Measurements from ENCODE around the gene SDCBP2. TPM values are rescaled to one million over a fixed set of nuclear protein-coding genes. Genes with fewer than 3 reads are reported as not detected.

Gene SDCBP2
- total RNA-seq, 1 donor from 2014 or later, result not detected

DNA sequence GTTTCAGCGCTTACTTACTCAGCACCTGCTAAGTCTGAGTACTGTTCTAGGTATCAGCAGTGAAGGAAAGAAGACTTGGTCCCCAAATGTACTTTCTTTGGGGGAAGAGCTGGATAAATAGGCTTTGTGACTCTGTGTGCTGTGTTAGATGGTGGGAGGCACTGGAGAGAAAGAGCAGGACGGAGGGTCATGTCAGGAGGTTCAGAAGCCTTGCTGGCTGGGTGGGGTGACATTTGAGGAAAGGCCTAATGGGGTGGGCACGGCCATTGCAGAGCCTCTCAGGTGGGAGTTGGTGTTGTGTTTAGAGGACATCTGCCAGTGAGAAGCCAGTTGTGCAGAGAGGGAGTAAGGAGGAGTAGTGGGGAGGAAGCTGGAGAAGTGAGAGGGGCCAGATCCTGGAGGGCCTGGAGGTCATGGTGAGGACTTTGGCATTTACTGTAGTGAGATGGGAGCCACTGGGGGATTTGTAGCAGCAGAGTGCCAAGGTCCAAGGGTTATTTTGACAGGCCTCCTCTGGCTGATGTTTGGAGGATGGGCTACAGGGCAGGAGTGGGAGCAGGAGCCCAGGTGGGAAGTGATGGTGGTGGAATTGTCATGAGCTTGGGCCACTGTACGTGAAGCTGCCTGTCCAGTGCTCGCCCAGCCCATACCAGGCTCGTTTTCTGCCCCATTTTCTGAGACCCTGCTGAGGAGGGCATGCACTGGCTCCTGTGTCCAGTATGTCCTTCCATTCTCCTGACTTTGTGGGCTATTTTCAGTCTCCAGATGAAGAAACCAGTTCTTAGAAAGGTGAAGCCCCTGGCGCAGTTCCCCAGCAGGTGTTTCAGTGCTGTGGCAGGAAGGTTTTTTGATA lies 886 bp downstream of the SDCBP2 start:
- Histone ChIP-seq H3K4me3 (no peak overlapping the region), H3K36me3 (peaks cover under 1 to 4% of the 10 kb centered on the region in 2 donors), H3K27me3 (no peaks in the 10 kb centered on the region), H3K27ac (peak overlapping the region; percentile 98 to 99), H3K4me1 (peaks cover 0 to 33% of the 10 kb centered on the region in 2 donors), H3K9me3 (no peaks in the 10 kb centered on the region)
- intact Hi-C loops (cut with DNase I), result loop anchor here (5.0 to 10.0 kb wide), 6 partner anchors 44 to 783 kb away; partner anchors contain the start of genes CSNK2A1, FAM110A, PSMF1 and SIRPA
- TF ChIP-seq, protein P1, sequence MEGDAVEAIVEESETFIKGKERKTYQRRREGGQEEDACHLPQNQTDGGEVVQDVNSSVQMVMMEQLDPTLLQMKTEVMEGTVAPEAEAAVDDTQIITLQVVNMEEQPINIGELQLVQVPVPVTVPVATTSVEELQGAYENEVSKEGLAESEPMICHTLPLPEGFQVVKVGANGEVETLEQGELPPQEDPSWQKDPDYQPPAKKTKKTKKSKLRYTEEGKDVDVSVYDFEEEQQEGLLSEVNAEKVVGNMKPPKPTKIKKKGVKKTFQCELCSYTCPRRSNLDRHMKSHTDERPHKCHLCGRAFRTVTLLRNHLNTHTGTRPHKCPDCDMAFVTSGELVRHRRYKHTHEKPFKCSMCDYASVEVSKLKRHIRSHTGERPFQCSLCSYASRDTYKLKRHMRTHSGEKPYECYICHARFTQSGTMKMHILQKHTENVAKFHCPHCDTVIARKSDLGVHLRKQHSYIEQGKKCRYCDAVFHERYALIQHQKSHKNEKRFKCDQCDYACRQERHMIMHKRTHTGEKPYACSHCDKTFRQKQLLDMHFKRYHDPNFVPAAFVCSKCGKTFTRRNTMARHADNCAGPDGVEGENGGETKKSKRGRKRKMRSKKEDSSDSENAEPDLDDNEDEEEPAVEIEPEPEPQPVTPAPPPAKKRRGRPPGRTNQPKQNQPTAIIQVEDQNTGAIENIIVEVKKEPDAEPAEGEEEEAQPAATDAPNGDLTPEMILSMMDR (IDR thresholded peaks at IDR 0.05), result no peak
- DNase-seq (ENCODE audit: low spot score in 2 of 2), result peak in 1 of 2 donors; percentile 56

DNA sequence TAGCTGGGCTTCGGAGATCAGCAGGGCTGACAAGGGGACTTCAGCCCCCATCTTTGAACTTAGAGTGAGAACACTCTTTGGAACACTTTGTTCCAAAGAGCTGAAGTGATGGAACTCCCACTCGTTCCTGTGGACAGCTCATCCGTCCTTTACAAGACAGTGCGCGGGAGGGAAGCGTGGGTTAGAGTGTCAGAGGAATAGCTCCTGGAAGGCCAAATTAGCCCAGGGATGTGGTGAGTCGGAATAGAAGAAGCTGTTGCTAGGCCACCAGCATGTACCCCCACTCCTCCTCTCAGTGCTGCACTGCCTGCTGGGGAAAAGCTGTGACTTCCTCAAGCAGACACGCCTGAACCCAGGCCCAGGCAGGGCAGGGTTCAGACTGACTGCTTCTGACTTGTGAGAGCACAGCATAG lies 1.7 kb downstream of the SDCBP2 start:
- peak in 1 of 2 donors; percentile 63 for DNase-seq (ENCODE audit: low spot score in 2 of 2)
- intact Hi-C loops (cut with DNase I), result loop anchor here (5.0 to 10.0 kb wide), 6 partner anchors 45 to 782 kb away; partner anchors contain the start of genes CSNK2A1, FAM110A, PSMF1 and SIRPA
- Histone ChIP-seq H3K36me3 (no peaks in the 10 kb centered on the region), H3K9me3 (no peaks in the 10 kb centered on the region), H3K4me1 (peaks cover 0 to 33% of the 10 kb centered on the region in 2 donors), H3K4me3 (no peak overlapping the region), H3K27me3 (no peaks in the 10 kb centered on the region), H3K27ac (peak overlapping the region; percentile 98 to 99)
- TF ChIP-seq, protein P1 (IDR thresholded peaks at IDR 0.05), result no peak

DNA sequence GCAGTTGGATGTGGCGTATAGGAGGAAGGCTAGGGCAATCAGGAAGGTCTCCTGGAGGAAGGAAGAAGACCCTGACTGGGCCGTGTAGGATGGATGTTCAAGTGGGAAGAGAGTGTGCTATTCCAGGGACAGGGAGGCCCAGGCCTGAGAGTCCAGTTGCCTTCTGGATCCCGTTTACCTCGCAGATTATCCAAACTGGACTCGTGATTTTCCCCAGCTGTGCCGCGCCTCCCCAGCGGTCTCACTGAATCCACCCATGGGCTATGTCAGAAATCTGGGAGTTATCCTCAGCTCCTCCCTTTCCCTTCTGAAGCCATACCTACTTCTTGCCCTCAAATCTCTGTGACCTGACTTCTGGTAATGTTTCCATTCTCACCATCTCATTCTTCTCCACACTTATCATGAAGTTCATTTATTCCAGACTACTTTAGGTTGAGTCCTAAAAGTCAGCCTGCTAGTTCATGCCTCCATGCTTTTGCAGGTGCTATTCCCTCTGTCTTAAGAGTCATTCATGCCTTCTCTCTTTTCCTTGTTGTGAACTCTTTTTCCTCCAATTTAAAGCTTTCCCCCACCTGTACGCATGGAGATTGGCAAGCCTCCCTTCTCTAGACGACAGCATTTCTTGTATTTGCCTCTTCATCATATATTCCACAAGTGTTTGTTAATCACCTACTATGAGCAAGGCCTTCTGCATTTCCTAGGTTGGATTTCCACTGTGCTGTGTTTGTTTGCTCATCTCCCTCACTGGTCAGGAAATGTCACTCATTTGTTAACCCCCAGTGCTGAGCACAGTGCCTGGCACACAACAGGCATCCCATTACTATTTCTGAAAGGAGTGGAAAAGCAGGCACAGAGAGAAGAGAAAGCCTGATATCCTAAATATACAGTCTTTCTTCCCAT lies 2.7 kb downstream of the SDCBP2 start:
- H3K4me3 ChIP-seq, result peak overlapping the region; percentile 88
- TF ChIP-seq, protein P1 (IDR thresholded peaks at IDR 0.05), result no peak
- H3K4me1 ChIP-seq, result peaks cover 0 to 33% of the 10 kb centered on the region in 2 donors
- H3K36me3 ChIP-seq, result no peaks in the 10 kb centered on the region
- peak overlapping the region; percentile 98 to 99 for H3K27ac ChIP-seq
- H3K27me3 ChIP-seq, result no peaks in the 10 kb centered on the region
- intact Hi-C loops (cut with DNase I), result loop anchor here (5.0 to 10.0 kb wide), 6 partner anchors 46 to 781 kb away; partner anchors contain the start of genes CSNK2A1, FAM110A, PSMF1 and SIRPA
- peak in 1 of 2 donors; percentile 37 for DNase-seq (ENCODE audit: low spot score in 2 of 2)
- H3K9me3 ChIP-seq, result no peaks in the 10 kb centered on the region

DNA sequence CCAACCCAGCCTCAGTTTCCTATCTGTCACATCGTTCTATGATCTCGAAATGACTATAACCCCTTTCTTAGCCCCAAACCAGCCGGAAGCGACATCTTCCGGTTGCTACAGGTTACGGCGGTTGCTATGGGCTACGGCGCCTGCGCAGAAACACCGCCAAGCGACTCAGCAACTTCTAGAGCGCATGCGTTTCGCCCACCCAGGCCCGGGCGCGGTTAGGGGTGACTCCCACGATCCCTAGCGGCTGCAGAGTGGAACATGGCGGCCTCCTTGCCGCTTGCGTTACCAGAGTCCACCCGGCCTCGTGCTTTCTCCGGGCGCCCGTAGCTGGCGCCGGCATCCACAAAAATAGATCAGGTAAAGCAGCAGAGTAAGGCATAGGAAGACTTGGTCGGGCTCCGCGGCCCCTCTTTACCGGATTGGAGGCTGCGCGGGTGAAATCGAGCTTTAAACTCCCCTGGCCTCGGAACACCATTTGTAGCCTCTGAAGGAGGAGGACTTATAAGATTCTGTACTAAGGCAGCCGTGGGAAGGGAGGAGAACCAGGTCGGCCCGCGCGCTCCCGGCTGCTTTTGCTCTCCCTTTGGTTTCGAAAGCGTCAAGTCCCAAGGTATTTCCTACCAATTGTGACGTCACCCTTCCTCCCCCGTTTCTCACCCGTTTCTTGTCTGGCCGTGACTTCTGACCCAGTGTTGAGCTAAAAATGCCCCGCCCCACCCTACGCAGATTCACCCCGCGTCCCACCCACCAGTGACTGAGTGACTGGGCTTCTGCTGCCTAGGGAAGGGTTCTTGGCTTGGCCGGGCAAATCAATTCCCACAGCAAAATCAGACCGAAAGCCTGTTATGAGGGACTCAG lies 3.5 kb downstream of the SDCBP2 start:
- TF ChIP-seq, protein P1 (IDR thresholded peaks at IDR 0.05), result peak in 2 of 3 experiments; percentile 24 to 30
- Histone ChIP-seq H3K36me3 (no peaks in the 10 kb centered on the region), H3K9me3 (no peaks in the 10 kb centered on the region), H3K4me1 (peaks cover 0 to 33% of the 10 kb centered on the region in 2 donors), H3K27me3 (no peaks in the 10 kb centered on the region), H3K27ac (peak overlapping the region; percentile 98 to 99), H3K4me3 (peak overlapping the region; percentile 88)
- DNase-seq (ENCODE audit: low spot score in 2 of 2), result peak; percentile 90 to 99
- intact Hi-C loops (cut with DNase I), result loop anchor here (1.0 to 10.0 kb wide), 8 partner anchors 47 to 781 kb away; partner anchors contain the start of genes CSNK2A1, FAM110A, FKBP1A and NSFL1C

All from ascending aorta (tissue), 2 donors.